HG02885 (cell line): ENCODE measurements around the gene SLC39A11.
A peak's percentile ranks its signal among the peaks of the same experiment; 100 is the strongest.
"Not testable (repeated sequence)": the region's sequence is repeated elsewhere in the genome, so short reads cannot be mapped to it uniquely, and the experiment has no call there.

Experiments used
- ATAC-seq: cut with Tn5 transposase; IDR thresholded peaks from one replicate; pipeline ENCODE4 v1.9.1; 2021; ENCODE audit warnings: mild to moderate bottlenecking; ENCODE audit not compliant: unreplicated experiment, poor library complexity

SLC39A11 gene

GRCh38 chr17:73111386-73111785 is 18.9 kb upstream of the SLC39A11 start:
- ATAC-seq = no peak

DNA sequence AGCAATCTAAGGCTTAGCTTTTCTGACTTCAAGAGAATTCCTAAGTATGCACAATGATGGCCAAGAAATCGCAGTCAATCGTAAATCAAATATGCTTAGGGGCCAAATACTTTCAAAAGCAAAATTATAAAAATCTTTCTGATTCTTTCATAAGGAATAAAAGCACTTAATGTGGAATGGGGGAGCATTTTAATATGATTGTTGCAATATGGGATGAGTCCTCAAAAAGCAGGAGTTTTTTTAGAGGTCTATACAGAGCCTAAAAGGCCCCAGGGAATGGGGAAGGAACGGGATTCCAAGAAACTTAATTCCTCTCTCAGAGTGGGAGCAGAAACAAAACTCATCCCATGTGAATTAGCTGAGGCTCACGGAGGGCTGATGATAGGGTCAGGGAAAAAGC is 14.7 kb upstream of the SLC39A11 start:
- ATAC-seq = no peak

GRCh38 chr17:73105431-73105830 is 12.9 kb upstream of the SLC39A11 start:
- no peak for ATAC-seq

GRCh38 chr17:73104450-73104849 is 12.0 kb upstream of the SLC39A11 start:
- ATAC-seq = no peak

DNA sequence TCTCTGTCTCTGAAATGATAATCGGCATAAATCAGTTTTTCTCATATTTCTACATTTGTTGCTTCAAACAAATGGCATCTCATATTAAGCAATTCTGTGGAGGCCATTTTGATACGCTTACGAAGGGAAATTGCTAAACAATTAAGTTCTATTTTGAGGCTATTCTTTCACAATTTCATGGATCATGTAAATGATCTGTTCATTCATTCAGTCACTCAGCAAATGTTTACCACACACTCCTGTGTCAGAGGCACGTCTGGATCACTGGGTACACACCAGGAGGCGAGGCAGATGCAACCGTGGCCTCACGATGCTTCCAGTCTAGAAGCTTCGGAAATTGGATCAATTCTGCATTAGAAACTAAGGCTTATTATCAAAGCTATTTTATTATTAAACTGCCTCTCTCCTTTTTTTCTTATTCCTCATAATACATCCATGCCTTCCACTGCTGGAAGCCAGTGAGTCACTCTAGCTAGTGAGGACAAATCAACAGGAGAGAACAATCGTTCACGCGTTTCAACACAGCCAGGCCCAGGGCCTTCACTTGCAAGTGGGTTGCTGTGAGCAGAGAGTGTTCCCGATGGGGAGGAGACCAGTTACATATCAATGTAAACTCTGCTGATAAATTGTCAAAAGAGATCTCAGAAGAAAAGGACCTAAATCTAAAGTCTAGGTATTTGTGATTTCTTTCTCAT is 11.3 kb upstream of the SLC39A11 start:
- no peak for ATAC-seq

DNA sequence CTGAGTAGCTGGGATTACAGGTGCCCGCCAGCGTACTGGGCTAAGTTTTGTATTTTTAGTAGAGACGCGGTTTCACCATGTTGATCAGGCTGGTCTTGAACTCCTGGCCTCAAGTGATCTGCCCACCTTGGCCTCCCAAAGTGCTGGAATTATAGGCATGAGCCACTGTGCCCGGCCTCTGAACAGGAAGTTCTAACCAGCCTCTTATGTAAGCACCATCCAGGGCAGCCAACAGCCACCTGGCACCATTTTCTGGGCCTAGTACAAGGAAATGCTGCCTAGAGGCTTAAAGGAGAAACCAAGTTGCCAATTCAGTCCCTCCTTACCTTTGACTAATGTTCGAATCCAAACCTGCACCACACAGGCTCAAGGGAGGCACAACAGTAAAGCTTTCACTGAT is 8.5 kb upstream of the SLC39A11 start:
- ATAC-seq = no peak

- no peak for ATAC-seq
Observed at GRCh38 chr17:73100363-73100762, 7.9 kb upstream of the SLC39A11 start.

GRCh38 chr17:73099511-73099910 is 7.0 kb upstream of the SLC39A11 start:
- ATAC-seq = no peak

DNA sequence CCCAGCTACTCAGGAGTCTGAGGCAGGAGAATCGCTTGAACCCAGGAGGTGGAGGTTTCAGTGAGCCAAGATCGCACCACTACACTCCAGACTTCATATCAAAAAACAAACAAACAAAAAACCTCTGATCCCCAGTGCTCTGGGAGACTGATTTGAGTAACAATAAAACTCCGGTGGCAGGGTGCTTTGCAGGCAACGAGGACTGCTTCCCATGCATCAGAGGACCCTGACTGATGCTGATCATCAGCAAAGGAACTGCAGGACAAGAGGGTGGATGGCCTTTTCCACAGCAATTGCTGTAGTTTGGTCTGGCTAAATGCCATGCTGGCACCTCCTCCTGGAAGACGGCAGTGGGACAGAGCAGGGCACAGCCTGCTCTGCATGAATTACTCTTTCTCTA is 6.4 kb upstream of the SLC39A11 start:
- ATAC-seq = no peak

- not testable (repeated sequence) for ATAC-seq
Observed at GRCh38 chr17:73097973-73098765, 5.7 kb upstream of the SLC39A11 start.

- no peak for ATAC-seq
Observed at GRCh38 chr17:73096866-73097265, 4.4 kb upstream of the SLC39A11 start.

DNA sequence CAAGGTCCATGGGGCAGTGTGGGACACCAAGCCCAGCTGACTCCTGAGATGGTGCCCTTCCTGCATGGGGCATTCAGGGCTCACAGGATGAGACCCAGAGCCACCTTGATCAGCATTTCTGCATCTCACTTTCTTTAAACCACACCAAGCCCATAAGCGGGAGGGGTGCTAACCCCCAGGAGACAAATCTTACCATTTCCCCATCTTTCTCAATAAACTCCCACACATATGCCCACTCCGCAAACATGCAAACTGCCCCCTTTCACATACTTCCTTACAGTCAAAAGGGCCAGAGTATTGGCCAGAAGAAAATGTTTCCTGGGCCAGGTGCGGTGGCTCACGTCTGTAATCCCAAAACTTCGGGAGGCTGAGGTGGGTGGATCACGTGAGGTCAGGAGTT is 3.7 kb upstream of the SLC39A11 start:
- ATAC-seq = no peak

- no peak for ATAC-seq
Observed at GRCh38 chr17:73093286-73093685, 798 bp upstream of the SLC39A11 start.

GRCh38 chr17:73091770-73092522 is 542 bp downstream of the SLC39A11 start:
- ATAC-seq = peak; percentile 15

DNA sequence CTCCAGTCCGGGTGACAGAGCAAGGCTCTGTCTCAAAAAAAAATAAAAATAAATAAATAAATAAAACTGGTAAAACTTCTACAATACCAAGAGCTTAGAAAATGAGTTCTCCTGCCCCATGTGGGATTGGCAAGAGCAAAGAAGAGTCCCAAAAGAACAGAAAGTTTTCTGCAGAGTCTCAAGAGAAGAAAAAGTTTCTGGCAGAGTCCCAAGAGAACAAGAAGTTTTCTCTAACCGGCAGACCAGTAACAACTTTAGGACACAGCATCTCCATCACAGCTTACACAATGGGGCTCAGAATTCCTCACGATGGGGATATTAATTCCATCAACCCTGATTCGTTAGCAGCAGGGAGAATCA is 1.1 kb downstream of the SLC39A11 start:
- no peak for ATAC-seq

- ATAC-seq = no peak
Observed at GRCh38 chr17:73090396-73091202, 1.9 kb downstream of the SLC39A11 start.

DNA sequence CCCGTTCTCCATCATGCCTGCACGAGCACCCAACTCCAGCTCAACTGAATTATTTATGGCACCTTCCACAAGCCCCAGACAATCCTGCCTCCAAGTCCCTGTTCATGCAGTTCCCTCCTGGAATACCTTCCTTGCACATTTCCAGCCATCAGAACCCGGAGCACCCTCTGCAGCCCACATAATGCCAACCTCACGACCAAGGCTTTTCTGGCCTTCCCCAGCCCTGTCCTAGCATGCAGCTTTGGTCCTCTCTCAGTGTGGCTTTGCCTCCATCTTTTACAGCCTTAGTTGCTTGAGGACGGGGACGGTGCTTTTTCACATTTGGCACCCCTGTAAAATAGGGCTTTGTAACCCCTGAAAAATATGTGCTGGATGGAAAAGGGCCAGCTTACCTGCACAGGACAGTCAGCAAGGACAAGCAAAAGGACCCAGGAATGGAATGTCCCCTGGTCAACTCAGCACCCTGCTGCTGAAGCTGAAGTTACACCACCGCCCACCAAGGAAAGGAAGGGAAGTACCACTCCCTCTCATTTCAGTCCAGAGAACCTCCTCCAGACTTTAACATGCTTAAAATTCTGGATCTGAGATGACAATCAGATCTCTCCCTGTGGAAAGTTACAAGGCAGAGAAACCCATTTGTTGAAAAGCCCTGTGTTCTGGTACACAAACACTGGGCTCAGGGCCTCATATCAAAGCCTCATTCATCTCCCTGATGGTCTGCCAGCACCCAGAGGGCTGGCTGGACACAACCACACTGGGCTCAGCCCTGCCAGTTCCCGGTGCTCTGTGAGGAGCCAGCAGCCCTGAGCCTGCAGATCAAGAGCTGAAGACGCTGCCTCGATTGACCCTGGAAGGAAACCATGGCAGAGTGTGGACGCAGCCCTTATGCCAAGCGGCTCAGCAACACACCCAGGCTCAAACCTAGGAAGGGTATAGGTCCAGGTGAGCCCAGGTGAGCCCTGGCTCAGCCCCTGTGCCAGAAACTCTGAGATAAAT is 2.9 kb downstream of the SLC39A11 start:
- ATAC-seq = no peak

GRCh38 chr17:73088561-73088960 is 3.9 kb downstream of the SLC39A11 start:
- ATAC-seq = no peak

DNA sequence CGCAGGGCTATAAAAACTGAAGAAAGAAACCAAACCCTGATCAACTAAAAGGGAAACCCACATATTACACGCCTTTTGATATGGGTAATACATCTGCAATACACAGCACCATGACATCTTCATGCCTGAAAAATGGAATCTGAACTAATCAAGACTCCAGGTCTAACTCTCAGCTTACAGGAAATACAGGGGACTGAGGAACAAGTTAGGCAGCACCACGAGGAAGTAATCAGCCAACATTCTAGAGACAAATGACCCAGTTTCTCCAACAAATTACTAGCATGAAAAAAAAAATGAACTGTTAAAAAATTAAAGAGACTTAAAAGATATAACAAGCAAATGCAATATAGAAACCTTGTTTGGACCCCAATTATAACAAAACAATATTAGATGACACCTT is 9.1 kb downstream of the SLC39A11 start:
- no peak for ATAC-seq
